ENCODE data around the gene MICU1. TPM values are rescaled to one million over a fixed set of nuclear protein-coding genes. Genes with fewer than 3 reads are reported as not detected.

MICU1 gene
- total and polyA plus RNA-seq, 2 donors (not counting 3 experiments of a cell fraction or from before 2014, with no cell fraction given): 27.5 to 48.0 TPM

DNA sequence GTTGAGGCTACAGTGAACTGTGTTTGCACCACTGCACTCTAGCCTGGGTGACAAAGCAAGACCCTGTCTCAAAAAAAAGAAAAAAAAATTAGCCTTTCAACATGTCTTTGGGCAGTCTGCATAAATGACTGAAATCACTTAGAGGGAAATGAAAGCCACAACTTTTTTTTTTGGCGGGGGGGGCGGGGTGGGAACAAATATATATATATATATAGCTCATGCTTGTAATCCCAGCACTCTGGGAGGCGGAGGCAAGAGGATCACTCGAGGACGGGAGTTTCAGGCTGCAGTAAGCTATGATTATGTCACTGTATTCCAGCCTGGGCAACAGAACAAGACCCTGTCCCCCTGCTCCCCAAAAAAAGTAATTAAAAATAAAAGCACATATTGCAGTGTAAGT is 23.4 kb upstream of the MICU1 start:
- no peaks in the 10 kb centered on the region for H3K4me1 ChIP-seq (ENCODE audit: control insufficient read depth, extremely low read depth, insufficient read depth, low read length)
- ChIA-PET CTCF (interaction anchor here (0.6 kb wide), 1 partner anchor 14 kb away, joined by 3 read pairs; no protein-coding TSS in a partner anchor), POLR2A (no interaction called here)
- no peak overlapping the region for H2AFZ ChIP-seq (ENCODE audit: low read depth, low read length)
- H3K9ac ChIP-seq (replicated peaks; ENCODE audit: extremely low read depth, insufficient read depth, low read length): no peak overlapping the region
- H3K27ac ChIP-seq (ENCODE audit: insufficient read depth, low read depth, low read length): no peak overlapping the region
- no peaks in the 10 kb centered on the region for H3K79me2 ChIP-seq (ENCODE audit: control insufficient read depth, insufficient read depth, low read length)
- no TSS peak for BruUV-seq (replicated peaks)
- DNase-seq (ENCODE audit: low read depth, low spot score) (no peak), FAIRE-seq (no peak)
- no peaks in the 10 kb centered on the region for H4K20me1 ChIP-seq (replicated peaks; ENCODE audit: control insufficient read depth, extremely low read depth, insufficient read depth, low read length)
- no peaks in the 10 kb centered on the region for H3K36me3 ChIP-seq (ENCODE audit: control insufficient read depth in 2 of 2, extremely low read depth in 1 of 2, insufficient read depth in 2 of 2, low read length in 2 of 2)
- no peaks in the 10 kb centered on the region for H3K9me1 ChIP-seq (replicated peaks; ENCODE audit: control insufficient read depth, extremely low read depth, insufficient read depth, low read length)
- no peak overlapping the region for H3K4me2 ChIP-seq (ENCODE audit: insufficient read depth, low read length)
- peaks cover 0 to 3% of the 10 kb centered on the region in 2 experiments for H3K27me3 ChIP-seq (ENCODE audit: control insufficient read depth in 2 of 2, insufficient read depth in 2 of 2, low read length in 2 of 2)
- intact Hi-C loops (cut with micrococcal nuclease) (no loop called here), dilution Hi-C loops (cut with MboI; ENCODE audit: extremely low pct_ligation_motif_present, low sequenced_read_pairs) (no loop called here)
- TF ChIP-seq, protein P1, sequence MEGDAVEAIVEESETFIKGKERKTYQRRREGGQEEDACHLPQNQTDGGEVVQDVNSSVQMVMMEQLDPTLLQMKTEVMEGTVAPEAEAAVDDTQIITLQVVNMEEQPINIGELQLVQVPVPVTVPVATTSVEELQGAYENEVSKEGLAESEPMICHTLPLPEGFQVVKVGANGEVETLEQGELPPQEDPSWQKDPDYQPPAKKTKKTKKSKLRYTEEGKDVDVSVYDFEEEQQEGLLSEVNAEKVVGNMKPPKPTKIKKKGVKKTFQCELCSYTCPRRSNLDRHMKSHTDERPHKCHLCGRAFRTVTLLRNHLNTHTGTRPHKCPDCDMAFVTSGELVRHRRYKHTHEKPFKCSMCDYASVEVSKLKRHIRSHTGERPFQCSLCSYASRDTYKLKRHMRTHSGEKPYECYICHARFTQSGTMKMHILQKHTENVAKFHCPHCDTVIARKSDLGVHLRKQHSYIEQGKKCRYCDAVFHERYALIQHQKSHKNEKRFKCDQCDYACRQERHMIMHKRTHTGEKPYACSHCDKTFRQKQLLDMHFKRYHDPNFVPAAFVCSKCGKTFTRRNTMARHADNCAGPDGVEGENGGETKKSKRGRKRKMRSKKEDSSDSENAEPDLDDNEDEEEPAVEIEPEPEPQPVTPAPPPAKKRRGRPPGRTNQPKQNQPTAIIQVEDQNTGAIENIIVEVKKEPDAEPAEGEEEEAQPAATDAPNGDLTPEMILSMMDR (IDR thresholded peaks at IDR 0.05; ENCODE audit: extremely low read depth in 1 of 2, insufficient read depth in 1 of 2, low read depth in 1 of 2, low read length in 2 of 2): no peak
- no peak for TF ChIP-seq POLR2A (IDR thresholded peaks at IDR 0.05; ENCODE audit: low read depth, low read length)
- TF ChIP-seq, protein P2, sequence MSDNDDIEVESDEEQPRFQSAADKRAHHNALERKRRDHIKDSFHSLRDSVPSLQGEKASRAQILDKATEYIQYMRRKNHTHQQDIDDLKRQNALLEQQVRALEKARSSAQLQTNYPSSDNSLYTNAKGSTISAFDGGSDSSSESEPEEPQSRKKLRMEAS (IDR thresholded peaks at IDR 0.05; ENCODE audit: insufficient read depth, insufficient read length): no peak
- TF ChIP-seq FOS (IDR thresholded peaks at IDR 0.05; ENCODE audit: borderline replicate concordance, insufficient read depth, low read length): no peak
- no peak for TF ChIP-seq EZH2 (IDR thresholded peaks at IDR 0.05; ENCODE audit: borderline replicate concordance, low read depth, low read length, severe bottlenecking)
- no peak for TF ChIP-seq GATA2 (IDR thresholded peaks at IDR 0.05; ENCODE audit: insufficient read depth, insufficient read length, low read depth, low read length)
- TF ChIP-seq MYC (IDR thresholded peaks at IDR 0.05; ENCODE audit: low read depth, low read length): no peak
- TF ChIP-seq JUN (IDR thresholded peaks at IDR 0.05; ENCODE audit: borderline replicate concordance, insufficient read depth, insufficient read length, low read depth): no peak
- TF ChIP-seq POLR2AphosphoS5 (IDR thresholded peaks at IDR 0.05; ENCODE audit: insufficient read depth, low read depth, low read length): no peak
- H3K9me3 ChIP-seq (replicated peaks; ENCODE audit: control insufficient read depth, insufficient read depth, low read length): no peaks in the 10 kb centered on the region
- no peak overlapping the region for H3K4me3 ChIP-seq (replicated peaks in 1 of 3; ENCODE audit: insufficient read depth in 1 of 3, low read depth in 1 of 3, low read length in 3 of 3)

Data from endothelial cell of umbilical vein (primary cell).